Heart left ventricle (tissue), 16 donors: ENCODE measurements around the gene ACOT2. TPM values are rescaled to one million over a fixed set of nuclear protein-coding genes. Genes with fewer than 3 reads are reported as not detected.
"Not testable (repeated sequence)": the region's sequence is repeated elsewhere in the genome, so short reads cannot be mapped to it uniquely, and the experiment has no call there.

ENCODE experiments used
- ATAC-seq, 4 donors: fragments of 200-7000 bp; cut with Tn5 transposase; one replicate each; pipeline ENCODE4 v1.9.1; 2020 to 2022; ENCODE audit warnings: moderate library complexity in 4 of 4, mild to moderate bottlenecking in 3 of 4, moderate number of reproducible peaks in 1 of 4
- DNase-seq, 5 donors: peaks; one replicate each; pipeline ENCODE4 v3.0.0-alpha.2; 2020
- H3K27ac ChIP-seq, 12 donors: fragments of 200-600 bp; sonication (generic) in 4 of 12; one replicate each; pipeline versions ENCODE4 v1.5.0 to v1.8.0; 2016 to 2022; ENCODE audit warnings: mild to moderate bottlenecking in 2 of 12
- H3K27me3 ChIP-seq, 9 donors: fragments of 200-600 bp; sonication (generic) in 2 of 9; one replicate each; pipeline versions ENCODE4 v1.5.1 to v1.8.0; 2016 to 2022; ENCODE audit warnings: mild to moderate bottlenecking in 3 of 9
- H3K36me3 ChIP-seq, 9 donors: fragments of 200-600 bp; sonication (generic) in 2 of 9; one replicate each; pipeline versions ENCODE4 v1.5.0 to v1.8.0; 2018 to 2022; ENCODE audit warnings: mild to moderate bottlenecking in 2 of 9
- H3K4me1 ChIP-seq, 12 donors: fragments of 200-600 bp; sonication (generic) in 4 of 12; one replicate each; pipeline versions ENCODE4 v1.5.0 to v1.8.0; 2016 to 2022; ENCODE audit warnings: mild to moderate bottlenecking in 3 of 12
- H3K4me3 ChIP-seq, 12 donors: fragments of 200-600 bp; sonication (generic) in 4 of 12; one replicate each; pipeline versions ENCODE4 v1.5.0 to v1.8.0; 2017 to 2022; ENCODE audit warnings: mild to moderate bottlenecking in 9 of 12, moderate library complexity in 4 of 12
- H3K9me3 ChIP-seq, 12 donors: fragments of 200-600 bp; sonication (generic) in 4 of 12; one replicate each; pipeline versions ENCODE4 v1.5.0 to v1.8.0; 2016 to 2022; ENCODE audit warnings: mild to moderate bottlenecking in 1 of 12
- POLR2A ChIP-seq, 2 donors: fragments of 450-650 bp; IDR thresholded peaks; one replicate each; pipeline ENCODE4 v1.6.1; 2017; ENCODE audit warnings: antibody characterized with exemption in 2 of 2, mild to moderate bottlenecking in 2 of 2, moderate library complexity in 2 of 2
- WGBS, 4 donors: extraction: QIAGEN DNeasy Blood & Tissue Kit in 2 of 4; methylation state at CpG; one replicate each; pipeline versions ENCODE4 v1.1.5 to v1.1.7; 2013 to 2018; 5-methylcytosine and 5-hydroxymethylcytosine counted together
- intact Hi-C, 10 donors: fragments of 100-400 bp; cut with DNase I; formaldehyde crosslinking; loops; one replicate each; pipeline versions ENCODE4 v1.11.1 to v1.14.2; 2022
- polyA plus RNA-seq, 2 donors: library from polyadenylated mRNA; stranded (reverse); fragments of 200-250 nt; gene quantifications; one replicate each; pipeline ENCODE4 v1.2.3, GENCODE V29; 2013
- total RNA-seq, 9 donors: library from RNA; depleted of rRNA in 2 of 9; stranded (reverse); fragments of >200 nt in 2 of 9; fragmentation: NEBNext Ultra II Directional in 3 of 9; extraction: Animal tissue kit (Norgen Biotek cat#: 25700) in 3 of 9; gene quantifications; one replicate each; pipeline versions ENCODE4 v1.1.0 to v1.2.4, GENCODE V29; 2016 to 2023
- TF ChIP-seq, protein P1 (sequence below), 12 donors: fragments of 200-600 bp; sonication (generic) in 4 of 12; IDR thresholded peaks; one replicate each; pipeline versions ENCODE4 v1.5.0 to v1.8.0; 2018 to 2022; ENCODE audit warnings: antibody characterized with exemption in 12 of 12, mild to moderate bottlenecking in 5 of 12
- donor health status: ischemic (EF 13 %, LVEDD 7.1; RV severe dilation, severe dysfunction).
- donor health status: healthy with polysubstance abuse.
- donor health status: DM: no; HTN: yes; CAD: no.
- donor health status: DM: no; HTN: no; CAD: no.
- donor health status: ischemic (EF 25% LVEDD 6.9; RV normal size, moderate dysfunction).
- donor health status: ischemic (EF 25% LVEDD 5.7; RV mildly dilated, moderate dysfunction).
- donor health status: healthy.
- donor health status: DM: yes; HTN: yes; CAD: no.
- donor health status: ischemic (EF 35%, LVEDD 5.7; RV mildly dilated, moderate dysfunction).
- donor health status: nonischemic (EF 11% LVEDD 7.7; RV severe dilation, severe dysfunction).
- donor health status: DM: yes; HTN: yes; CAD: no.
- donor health status: PGD.
- donor health status: ischemic (EF 29% LVEDD 5.4; RV normal size, mild dysfunction).
- donor health status: nonischemic (EF 23%, LVEDD 6.1; RV moderate dilation, normal function).

The ACOT2 gene
- total and polyA plus RNA-seq, 11 donors, result 79.0 to 235 (median 144) TPM

DNA sequence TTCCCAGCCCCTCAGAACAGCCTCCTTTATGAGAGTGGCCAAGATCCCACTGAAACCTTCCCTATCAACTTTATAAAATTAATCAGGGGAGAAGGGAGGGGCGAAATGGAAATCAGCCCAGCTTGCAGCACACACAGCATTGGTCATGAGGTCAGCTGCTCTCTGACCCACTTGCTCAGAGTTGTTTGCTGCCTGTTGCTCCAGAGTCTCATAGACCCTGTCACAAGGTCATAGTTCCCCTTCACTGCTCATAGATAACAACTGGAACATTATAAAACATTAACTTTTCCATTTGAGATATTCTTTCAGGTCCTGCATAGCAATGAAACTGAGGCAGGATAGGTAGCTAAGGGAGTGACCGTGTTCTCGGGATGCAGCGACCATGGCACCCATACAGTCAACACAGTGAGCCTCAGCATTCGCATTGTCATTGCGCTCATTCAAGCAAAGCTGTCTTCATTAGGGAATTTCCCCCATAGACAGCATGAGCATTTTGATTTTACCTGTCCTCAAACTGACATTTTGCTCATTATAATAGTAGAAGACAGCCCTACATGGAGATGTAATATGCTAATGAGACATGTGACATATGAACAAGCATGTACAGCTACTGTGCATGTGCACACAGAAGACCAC, 19.0 kb upstream of the ACOT2 start:
- H3K27ac ChIP-seq, H3K36me3 ChIP-seq, H3K9me3 ChIP-seq, ATAC-seq, H3K4me3 ChIP-seq, DNase-seq, H3K27me3 ChIP-seq, H3K4me1 ChIP-seq, intact Hi-C loops: not testable (repeated sequence)
- WGBS, 4 donors, result 98% methylated on average over 5 of the region's 6 CpGs; no CpG with 5 or more reads in 3 of the 4 donors

DNA sequence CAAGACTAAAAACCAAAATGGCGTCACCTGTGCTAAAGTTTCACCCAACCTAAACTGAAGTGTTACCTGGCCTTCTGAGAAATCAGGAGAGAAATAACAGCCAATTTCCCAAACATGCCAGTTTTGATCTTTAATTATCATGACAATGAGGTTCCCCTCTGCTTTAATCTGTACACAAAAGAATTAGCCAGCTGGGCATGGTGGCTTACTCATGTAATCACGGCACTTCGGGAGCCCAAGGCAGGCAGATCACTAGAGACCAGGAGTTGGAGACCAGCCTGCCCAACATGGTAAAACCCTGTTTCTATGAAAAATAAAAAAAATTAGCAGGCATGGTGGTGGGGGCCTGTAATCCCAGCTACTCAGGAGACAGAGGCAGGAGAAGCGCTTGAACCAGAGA, 15.2 kb upstream of the ACOT2 start:
- Histone ChIP-seq H3K4me3 (no peak overlapping the region), H3K4me1 (no peaks in the 10 kb centered on the region), H3K27me3 (no peaks in the 10 kb centered on the region), H3K27ac (no peak overlapping the region), H3K9me3 (no peaks in the 10 kb centered on the region), H3K36me3 (no peaks in the 10 kb centered on the region)
- TF ChIP-seq, protein P1, sequence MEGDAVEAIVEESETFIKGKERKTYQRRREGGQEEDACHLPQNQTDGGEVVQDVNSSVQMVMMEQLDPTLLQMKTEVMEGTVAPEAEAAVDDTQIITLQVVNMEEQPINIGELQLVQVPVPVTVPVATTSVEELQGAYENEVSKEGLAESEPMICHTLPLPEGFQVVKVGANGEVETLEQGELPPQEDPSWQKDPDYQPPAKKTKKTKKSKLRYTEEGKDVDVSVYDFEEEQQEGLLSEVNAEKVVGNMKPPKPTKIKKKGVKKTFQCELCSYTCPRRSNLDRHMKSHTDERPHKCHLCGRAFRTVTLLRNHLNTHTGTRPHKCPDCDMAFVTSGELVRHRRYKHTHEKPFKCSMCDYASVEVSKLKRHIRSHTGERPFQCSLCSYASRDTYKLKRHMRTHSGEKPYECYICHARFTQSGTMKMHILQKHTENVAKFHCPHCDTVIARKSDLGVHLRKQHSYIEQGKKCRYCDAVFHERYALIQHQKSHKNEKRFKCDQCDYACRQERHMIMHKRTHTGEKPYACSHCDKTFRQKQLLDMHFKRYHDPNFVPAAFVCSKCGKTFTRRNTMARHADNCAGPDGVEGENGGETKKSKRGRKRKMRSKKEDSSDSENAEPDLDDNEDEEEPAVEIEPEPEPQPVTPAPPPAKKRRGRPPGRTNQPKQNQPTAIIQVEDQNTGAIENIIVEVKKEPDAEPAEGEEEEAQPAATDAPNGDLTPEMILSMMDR (IDR thresholded peaks at IDR 0.05), result no peak
- TF ChIP-seq POLR2A (IDR thresholded peaks at IDR 0.05), result no peak
- intact Hi-C loops, result no loop called here
- no peak for ATAC-seq
- DNase-seq, result no peak
- WGBS, 4 donors, result 98 to 100% methylated on average over 4 of the region's 4 CpGs; no CpG with 5 or more reads in 2 of the 4 donors

DNA sequence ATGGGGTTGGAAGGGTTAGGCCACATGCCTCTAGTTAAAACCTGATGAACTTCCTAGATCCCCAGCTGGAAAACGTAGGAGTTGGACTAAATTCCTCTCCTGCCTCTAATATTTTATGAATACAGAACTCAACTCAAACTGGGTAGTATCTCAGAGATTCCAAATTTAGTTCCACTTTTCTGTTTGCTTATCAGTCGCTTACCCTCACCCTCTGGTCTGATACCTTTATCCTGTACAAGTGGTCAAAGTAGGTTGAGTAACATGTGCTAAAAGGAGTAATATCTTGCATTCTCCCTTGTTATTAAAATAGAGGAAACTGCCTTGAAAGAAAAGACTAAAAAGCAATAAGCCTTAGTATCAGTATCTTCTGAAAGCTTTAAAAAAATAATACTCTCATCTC, 11.8 kb upstream of the ACOT2 start:
- intact Hi-C loops, ATAC-seq: not testable (repeated sequence)
- WGBS, 4 donors, result 32 to 55% methylated on average over 2 of the region's 2 CpGs; no CpG with 5 or more reads in 2 of the 4 donors

DNA sequence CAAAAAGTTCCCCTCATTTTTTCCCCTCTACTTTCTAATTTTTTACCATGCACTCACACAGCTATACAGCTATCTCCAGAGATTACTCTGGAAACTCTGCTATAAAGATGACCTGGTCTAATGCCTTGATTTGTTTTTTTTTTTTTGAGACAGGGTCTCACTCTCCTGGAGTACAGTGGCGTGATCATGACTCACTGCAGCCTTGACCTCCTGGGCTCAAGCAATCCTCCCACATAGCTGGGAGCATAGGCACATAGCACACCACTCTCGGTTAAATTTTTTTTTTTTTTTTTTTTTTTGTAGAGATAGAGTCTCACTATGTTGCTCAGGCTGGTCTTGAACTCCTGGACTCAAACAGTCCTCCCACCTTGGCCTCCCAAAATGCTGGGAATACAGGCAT, 10.8 kb upstream of the ACOT2 start:
- DNase-seq, ATAC-seq, H3K36me3 ChIP-seq, H3K4me3 ChIP-seq, H3K27ac ChIP-seq, intact Hi-C loops, H3K27me3 ChIP-seq, H3K4me1 ChIP-seq: not testable (repeated sequence)
- H3K9me3 ChIP-seq, result peaks cover 0 to 12% (median 0%) of the 10 kb centered on the region in 12 donors
- WGBS, 4 donors, result 82 to 85% methylated on average over 1 to 2 of the region's 2 CpGs; no CpG with 5 or more reads in 2 of the 4 donors

More for the DNA sequence above, 11.8 kb upstream of the ACOT2 start:
- H3K4me3 ChIP-seq, DNase-seq, H3K36me3 ChIP-seq, H3K27ac ChIP-seq, H3K9me3 ChIP-seq, H3K4me1 ChIP-seq, H3K27me3 ChIP-seq: not testable (repeated sequence)

DNA sequence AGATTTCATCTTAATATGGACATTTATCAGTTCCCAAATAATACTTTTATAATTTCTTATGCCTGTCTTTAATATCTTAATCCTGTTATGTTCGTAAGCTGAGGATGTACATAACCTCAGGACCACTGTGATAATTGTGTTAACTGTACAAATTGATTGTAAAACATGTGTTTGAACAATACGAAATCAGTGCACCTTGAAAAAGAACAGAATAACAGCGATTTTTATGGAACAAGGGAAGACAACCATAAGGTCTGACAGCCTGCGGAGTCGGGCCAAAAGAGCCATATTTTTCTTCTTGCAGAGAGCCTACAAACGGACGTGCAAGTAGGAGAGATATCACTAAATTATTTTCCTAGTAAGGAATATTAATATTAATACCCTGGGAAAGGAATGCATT, 6.8 kb upstream of the ACOT2 start:
- H3K27me3 ChIP-seq, H3K27ac ChIP-seq, DNase-seq, ATAC-seq, H3K4me3 ChIP-seq, H3K36me3 ChIP-seq: not testable (repeated sequence)
- intact Hi-C loops, result loop anchor here in 4 of 10 donors (5.0 to 10.0 kb wide), 2 partner anchors 35 to 47 kb away; no protein-coding TSS in a partner anchor
- Histone ChIP-seq H3K4me1 (peaks cover 0 to 11% (median 3%) of the 10 kb centered on the region in 12 donors), H3K9me3 (peaks cover 0 to 12% (median 0%) of the 10 kb centered on the region in 12 donors)
- 94 to 97% (median 96%) methylated on average over 7 of the region's 7 CpGs for WGBS, 4 donors

DNA sequence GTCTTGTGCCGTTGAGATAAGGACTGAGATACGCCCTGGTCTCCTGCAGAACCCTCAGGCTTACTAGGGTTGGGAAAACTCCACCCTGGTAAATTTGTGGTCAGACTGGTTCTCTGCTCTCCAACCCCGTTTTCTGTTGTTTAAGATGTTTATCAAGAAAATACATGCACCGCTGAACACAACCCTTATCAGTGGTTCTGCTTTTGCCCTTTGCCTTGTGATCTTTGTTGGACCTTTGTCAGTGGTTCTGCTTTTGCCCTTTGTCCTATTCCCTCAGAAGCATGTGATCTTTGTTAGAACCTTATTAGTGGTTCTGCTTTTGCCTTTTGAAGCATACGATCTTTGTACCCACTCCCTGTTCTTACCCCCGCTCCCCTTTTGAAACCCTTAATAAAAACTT, 6.3 kb upstream of the ACOT2 start:
- not testable (repeated sequence) for ATAC-seq, DNase-seq, H3K27ac ChIP-seq, H3K36me3 ChIP-seq, H3K27me3 ChIP-seq, H3K4me3 ChIP-seq
- peaks cover 0 to 15% (median 6%) of the 10 kb centered on the region in 12 donors for H3K4me1 ChIP-seq
- H3K9me3 ChIP-seq, result peaks cover 0 to 12% (median 0%) of the 10 kb centered on the region in 12 donors
- WGBS, 4 donors, result 90 to 97% (median 92%) methylated on average over 6 of the region's 6 CpGs
- intact Hi-C loops, result loop anchor here in 4 of 10 donors (5.0 to 10.0 kb wide), 2 partner anchors 35 to 48 kb away; no protein-coding TSS in a partner anchor

DNA sequence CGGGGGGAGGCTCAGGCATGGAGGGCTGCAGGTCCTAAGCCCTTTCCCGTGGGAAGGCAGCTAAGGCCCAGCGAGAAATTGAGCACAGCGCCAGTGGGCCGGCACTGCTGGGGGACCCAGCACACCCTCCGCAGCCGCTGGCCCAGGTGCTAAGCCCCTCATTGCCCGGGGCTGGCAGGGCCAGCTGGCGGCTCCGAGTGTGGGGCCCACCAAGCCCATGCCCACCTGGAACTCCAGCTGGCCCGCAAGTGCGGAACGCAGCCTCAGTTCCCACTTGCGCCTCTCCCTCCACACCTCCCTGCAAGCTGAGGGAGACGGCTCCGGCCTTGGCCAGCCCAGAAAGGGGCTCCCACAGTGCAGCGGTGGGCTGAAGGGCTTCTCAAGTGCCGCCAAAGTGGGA, 2.6 kb upstream of the ACOT2 start:
- intact Hi-C loops, result loop anchor here in 5 of 10 donors (5.0 to 10.0 kb wide), 3 partner anchors 52 to 74 kb away; partner anchors contain the start of gene RIOX1 (in 1 of the 5)

DNA sequence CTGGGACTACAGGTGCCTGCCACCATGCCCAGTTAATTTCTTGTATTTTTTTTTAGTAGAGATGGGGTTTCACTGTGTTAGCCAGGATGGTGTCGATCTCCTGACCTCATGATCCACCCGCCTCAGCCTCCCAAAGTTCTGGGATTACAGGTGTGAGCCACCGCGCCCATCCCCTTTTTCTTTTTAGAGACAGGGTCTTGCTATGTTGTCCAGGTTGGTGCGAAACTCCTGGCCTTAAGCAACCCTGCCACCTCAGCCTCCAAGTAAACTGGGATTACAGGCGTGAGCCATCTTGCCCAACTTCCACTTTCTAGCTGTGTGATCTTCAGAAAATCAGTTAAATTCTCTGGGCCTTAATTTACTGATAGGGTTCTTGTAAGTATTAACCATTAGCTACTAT, 2.1 kb upstream of the ACOT2 start:
- H3K4me3 ChIP-seq, DNase-seq, H3K27me3 ChIP-seq, H3K36me3 ChIP-seq, ATAC-seq, H3K9me3 ChIP-seq: not testable (repeated sequence)
- peaks cover 0 to 43% (median 25%) of the 10 kb centered on the region in 12 donors for H3K4me1 ChIP-seq
- WGBS, 4 donors, result 98% methylated on average over 6 of the region's 6 CpGs
- H3K27ac ChIP-seq, result peak overlapping the region in 1 of 12 donors; percentile 97
- intact Hi-C loops, result loop anchor here in 5 of 10 donors (5.0 to 10.0 kb wide), 3 partner anchors 52 to 75 kb away; partner anchors contain the start of gene RIOX1 (in 1 of the 5)

More for the DNA sequence above, 2.6 kb upstream of the ACOT2 start:
- Histone ChIP-seq H3K4me1 (peaks cover 0 to 43% (median 25%) of the 10 kb centered on the region in 12 donors), H3K27ac (peak overlapping the region in 1 of 12 donors; percentile 97), H3K9me3 (peaks cover 0 to 12% (median 0%) of the 10 kb centered on the region in 12 donors)
- H3K36me3 ChIP-seq, H3K27me3 ChIP-seq, ATAC-seq, H3K4me3 ChIP-seq, DNase-seq: not testable (repeated sequence)
- WGBS, 4 donors, result 90 to 97% (median 92%) methylated on average over 15 to 18 of the region's 18 CpGs
